NCI-H2196 treated with DMSO at 0.1 percent for 48 hours (cell line): Measurements from ENCODE around the gene B3GNT2.
"Not testable (repeated sequence)": the region's sequence is repeated elsewhere in the genome, so short reads cannot be mapped to it uniquely, and the experiment has no call there.

ENCODE experiments used
- DNase-seq: peaks from one replicate; lab custom pipeline; 2025; ENCODE audit not compliant: unreplicated experiment; lab: John Stamatoyannopoulos, UW

The B3GNT2 gene, protein sequence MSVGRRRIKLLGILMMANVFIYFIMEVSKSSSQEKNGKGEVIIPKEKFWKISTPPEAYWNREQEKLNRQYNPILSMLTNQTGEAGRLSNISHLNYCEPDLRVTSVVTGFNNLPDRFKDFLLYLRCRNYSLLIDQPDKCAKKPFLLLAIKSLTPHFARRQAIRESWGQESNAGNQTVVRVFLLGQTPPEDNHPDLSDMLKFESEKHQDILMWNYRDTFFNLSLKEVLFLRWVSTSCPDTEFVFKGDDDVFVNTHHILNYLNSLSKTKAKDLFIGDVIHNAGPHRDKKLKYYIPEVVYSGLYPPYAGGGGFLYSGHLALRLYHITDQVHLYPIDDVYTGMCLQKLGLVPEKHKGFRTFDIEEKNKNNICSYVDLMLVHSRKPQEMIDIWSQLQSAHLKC

GRCh38 chr2:62195421-62196277 is at the start of gene B3GNT2:
Gene B3GNT2, plus strand, starts transcription at chr2:62196115. Its CDS starts 26,106 bp downstream, at chr2:62222221.
- no peak for DNase-seq

- not testable (repeated sequence) for DNase-seq
Observed at GRCh38 chr2:62146790-62147189, 49.1 kb upstream of the B3GNT2 start.

DNA sequence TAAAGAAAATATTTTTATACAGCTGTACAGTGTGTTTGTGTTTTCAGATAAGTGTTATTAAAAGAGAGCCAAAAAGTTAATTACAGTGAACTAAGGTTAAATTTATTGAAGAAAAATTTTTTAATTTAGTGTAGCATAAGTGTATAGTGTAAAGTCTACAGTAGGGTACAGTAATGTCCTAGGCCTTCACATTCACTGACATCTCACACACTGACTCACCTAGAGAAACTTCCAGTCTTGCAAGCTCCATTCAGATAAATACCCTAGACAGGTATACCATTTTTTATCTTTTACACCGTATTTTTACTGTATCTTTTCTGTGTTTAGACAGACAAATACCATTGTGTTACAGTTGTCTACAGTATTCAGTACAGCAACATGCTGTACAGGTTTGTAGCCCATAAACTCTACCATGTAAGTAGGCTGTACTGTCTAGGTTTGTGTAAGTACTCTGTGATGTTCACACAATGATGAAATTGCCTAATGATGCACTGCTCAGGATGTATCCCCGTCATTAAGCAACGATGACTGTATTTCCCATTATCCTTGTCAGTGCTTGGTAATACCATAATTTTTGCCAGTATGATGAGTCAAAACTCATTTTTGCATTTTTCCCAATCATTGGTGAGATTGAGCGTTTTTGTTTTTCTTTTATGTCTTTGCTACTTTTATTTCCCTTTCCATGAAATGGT is 48.2 kb upstream of the B3GNT2 start:
- DNase-seq = no peak

DNA sequence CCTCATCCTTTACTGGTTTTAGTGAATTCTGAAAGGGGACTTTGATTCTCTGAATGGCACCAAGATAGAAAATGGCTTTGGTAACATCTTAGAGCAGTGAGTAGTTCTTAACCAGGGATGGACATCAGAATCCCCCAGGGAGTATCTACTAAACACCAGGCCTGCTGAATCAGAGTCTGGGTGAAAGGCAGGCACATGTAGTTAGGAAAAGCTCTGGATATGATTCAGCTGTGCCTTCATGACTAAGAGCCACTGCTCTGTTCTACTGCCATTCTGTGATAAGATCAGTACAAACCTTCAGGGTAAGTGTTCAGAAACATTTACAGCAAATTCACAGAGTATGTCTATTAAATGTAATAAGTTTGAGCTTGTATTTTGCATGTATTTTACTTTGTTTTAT is 46.2 kb upstream of the B3GNT2 start:
- no peak for DNase-seq

DNA sequence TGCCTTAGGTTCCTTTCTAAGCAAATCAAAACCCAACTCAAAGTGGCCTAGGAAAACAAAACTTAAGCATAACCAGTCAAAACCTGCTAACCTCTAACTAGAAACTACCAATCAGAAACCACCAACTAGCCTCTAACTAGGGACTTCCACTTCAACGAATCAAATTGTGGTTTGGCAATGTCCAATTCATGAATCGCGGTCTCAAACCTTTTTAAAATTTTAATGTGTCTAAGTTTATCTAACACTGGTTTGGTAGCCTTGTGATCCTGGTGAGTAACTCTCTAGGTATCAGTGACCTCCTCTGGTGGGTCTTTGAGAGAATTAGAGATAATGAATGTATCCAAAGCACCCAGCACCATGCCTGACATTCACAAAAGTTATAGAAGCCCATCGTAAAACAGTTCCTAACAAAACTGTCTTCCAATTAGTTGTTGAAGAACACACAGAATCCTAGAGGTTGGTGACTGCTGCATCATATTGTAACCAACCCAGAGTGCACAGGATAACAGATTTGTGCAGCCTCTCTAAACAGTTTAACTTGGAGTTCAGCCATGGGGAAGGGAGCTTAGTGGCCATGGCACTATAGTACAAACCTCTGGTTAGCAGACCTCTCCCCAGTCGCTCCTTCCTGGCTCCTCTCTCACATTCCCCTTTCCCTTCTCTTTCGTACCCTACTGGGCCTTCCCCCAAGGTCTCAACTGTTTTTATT is 45.2 kb upstream of the B3GNT2 start:
- no peak for DNase-seq

DNA sequence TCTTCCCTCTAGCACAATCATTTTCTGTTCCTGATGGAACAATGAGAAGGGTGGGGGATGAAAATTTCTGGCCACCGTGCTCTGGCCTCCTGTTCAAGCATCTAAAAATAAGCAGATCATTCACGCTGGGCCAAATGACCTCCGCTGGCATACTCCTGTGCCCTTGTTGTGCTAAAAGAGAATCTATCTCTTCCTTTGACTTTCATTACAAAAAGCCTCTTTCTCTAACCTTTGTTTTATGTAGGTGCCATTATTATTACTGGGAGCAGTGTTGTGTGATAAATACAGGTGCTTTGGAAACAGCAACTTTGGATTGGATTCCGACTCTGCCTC is 44.6 kb upstream of the B3GNT2 start:
- no peak for DNase-seq

- DNase-seq = no peak
Observed at GRCh38 chr2:62152000-62152399, 43.9 kb upstream of the B3GNT2 start.

GRCh38 chr2:62156861-62157496 is 38.9 kb upstream of the B3GNT2 start:
- no peak for DNase-seq

DNA sequence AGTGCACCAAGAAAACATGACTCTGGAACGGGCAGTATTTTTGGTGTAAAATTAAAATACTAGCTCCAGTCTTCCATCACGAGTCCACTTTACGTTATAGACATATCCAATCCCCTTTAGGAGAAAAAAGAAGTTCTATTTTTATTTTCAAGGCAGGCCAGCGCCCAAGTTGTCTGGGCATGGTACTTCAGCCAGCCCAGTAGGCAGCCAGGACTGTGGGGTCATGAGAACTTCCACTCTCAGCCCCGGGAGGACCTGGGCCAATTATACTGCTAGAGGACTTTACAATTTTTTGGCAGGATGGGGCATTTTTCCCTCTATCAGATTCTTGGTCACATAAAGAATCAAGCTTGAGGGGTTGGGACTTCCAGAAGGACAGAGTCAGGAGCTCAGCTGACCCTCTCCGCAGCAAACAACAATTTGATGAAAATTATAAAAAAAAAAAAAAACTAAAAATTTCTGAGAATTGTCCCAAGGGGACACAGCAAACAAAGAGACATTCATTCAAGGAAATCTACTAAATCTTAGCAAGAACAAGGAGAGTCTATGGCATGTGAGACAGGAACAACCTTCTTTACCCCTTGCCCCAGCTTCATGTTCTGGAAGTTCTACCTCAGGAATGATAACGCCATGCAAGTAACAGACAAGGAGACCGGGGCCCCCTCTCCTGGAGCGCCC is 37.3 kb upstream of the B3GNT2 start:
- no peak for DNase-seq

- DNase-seq = not testable (repeated sequence)
Observed at GRCh38 chr2:62160691-62161090, 35.2 kb upstream of the B3GNT2 start.

DNA sequence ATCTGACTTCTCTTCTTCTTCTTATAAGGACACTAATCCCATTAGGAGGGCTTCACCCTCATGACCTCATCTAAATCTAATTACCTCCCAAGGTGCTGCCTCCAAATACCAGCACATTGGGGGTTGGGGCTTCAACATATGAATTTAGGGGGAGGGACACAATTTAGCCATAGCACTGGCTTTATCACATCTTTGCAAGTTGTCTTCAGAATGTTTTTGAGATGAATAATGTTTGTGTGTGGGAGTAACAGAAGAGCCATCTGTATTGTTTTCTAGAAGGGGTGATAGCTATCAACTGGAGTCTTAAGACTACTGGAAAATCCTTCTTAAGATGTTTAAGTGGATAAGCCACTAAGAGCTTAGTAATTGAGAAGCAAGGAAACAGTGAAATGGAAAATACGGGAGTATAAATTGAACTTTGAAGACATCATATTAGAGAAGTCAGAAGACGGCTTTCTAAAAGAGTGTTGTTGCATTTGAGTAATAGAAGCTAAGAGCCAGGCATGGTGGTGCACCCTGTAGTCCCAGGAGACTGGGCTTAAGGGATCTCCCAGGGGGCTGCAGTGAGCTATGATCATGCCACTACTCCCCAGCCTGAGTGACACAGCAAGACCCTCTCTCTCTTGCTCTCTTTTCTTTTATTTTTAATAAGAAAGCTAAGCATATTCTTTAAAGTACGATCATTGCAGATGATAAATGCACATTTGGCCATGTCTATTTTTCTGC is 32.6 kb upstream of the B3GNT2 start:
- DNase-seq = no peak

GRCh38 chr2:62163834-62164233 is 32.1 kb upstream of the B3GNT2 start:
- no peak for DNase-seq

- no peak for DNase-seq
Observed at GRCh38 chr2:62175728-62176127, 20.2 kb upstream of the B3GNT2 start.

GRCh38 chr2:62176801-62177200 is 19.1 kb upstream of the B3GNT2 start:
- DNase-seq = no peak

DNA sequence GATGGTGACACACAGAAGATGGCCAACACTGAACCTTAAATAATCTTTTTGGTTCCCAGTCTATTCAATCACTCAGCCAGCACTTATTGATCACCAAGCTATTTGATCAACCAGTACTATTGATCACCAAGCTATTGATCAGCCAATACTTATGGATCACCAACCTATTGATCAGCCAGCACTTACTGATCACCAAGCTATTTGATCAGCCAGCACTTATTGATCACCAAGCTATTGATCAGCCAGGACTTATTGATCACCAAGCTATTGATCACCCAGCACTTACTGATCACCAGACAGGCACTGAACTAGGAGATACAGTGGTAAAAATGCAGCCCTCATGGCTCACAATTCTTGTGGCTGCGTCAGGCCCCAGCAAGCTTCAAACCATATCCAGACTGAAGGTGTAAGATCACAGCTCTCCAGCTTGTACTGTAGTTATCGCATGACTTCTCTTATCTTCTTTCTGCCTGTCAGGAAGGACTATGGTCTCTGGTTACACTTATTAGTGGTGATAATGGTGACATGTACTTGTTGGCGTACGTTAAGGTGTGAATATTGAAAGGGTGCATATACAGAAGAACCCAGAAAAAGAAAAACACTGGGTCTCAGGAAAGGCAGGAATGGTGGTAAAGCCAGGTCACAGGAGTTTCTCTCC is 18.4 kb upstream of the B3GNT2 start:
- no peak for DNase-seq

DNA sequence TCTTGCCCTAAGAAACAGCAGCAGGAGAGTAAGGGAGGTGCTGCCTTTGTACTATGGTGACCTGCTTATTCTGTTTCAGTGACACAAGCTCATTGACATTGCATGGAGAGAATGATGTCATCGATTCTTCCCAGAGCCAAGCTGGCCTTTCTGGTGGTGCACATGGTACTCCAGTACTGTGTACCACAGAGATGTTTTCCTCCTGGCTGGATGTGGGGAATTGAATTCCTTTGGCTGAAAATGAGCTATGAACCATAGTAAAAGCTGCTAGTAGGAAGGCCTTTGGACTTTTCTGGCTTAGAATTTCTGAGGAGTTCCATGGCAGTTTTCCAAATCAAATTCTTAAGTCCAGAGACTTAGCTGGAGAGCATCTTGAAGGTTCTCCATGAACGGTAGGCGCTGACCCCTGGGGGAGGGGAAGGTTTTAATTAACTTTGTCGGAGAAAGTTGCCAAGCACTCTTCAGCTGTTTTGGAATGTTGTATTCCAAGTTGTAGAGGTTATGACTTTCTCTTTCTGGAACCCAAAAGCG is 17.1 kb upstream of the B3GNT2 start:
- DNase-seq = no peak

DNA sequence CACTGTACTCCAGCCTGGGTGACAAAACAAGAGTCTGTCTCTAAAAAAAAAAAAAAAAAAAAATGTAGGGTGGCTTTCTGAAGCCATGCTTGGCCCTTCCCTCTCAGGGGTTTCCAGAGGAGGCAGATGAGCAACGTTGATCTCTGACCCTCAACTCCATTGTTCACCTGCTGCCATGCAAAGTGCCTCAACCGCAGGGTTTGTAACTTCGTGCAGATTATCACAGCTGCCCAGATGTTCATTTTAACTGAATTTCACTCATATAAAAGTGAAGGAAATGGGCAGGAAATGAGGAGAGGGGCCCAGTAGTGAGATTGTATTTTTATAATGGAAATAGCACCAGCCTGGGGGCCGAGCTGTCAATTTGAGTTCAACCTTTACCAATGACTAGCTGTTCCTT is 14.9 kb upstream of the B3GNT2 start:
- no peak for DNase-seq

GRCh38 chr2:62181843-62182242 is 14.1 kb upstream of the B3GNT2 start:
- no peak for DNase-seq
